HG03135 (cell line): ENCODE measurements around the gene TNS3.

Experiments used
- ATAC-seq: cut with Tn5 transposase; IDR thresholded peaks from one replicate; pipeline ENCODE4 v1.9.1; 2021; ENCODE audit warnings: mild to moderate bottlenecking, moderate library complexity; ENCODE audit not compliant: unreplicated experiment

The TNS3 gene

GRCh38 chr7:47438411-47439029, 143.4 kb downstream of the TNS3 start:
- no peak for ATAC-seq

DNA sequence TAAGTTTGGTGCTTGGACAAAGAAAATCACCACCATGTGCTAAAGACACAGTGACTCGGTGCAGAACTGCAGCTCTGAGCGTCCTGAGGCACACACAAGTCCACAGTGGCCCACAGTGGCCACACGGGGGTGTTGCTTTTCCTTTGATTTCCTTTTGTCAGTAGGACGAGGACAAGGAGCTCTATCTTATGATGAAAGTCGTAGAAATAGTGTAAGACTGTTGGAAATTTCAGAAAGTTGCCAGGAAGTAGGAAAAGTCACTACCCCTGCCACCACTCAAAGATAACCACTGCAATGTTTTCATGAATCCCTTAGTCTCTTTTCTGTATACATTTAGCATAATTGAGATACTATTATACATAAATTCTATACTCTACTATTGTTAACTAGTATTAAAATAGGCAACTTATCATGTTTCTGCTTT, 146.0 kb downstream of the TNS3 start:
- no peak for ATAC-seq

DNA sequence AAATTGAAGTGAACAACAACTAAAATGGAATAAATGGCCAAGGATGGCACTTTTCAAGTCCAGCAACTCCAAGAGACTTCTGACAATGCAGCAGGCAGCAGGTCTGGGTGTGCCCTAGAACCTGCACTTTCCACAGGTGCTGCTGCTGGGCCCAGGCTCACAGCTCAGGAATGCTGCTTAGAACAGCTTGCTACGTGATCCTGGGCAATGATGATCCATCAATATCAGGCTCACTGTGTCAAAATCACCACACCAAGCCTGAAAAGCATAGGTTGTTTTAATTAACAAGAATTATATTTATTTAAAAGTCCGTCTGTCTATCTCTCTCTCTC, 148.4 kb downstream of the TNS3 start:
- ATAC-seq, result no peak

DNA sequence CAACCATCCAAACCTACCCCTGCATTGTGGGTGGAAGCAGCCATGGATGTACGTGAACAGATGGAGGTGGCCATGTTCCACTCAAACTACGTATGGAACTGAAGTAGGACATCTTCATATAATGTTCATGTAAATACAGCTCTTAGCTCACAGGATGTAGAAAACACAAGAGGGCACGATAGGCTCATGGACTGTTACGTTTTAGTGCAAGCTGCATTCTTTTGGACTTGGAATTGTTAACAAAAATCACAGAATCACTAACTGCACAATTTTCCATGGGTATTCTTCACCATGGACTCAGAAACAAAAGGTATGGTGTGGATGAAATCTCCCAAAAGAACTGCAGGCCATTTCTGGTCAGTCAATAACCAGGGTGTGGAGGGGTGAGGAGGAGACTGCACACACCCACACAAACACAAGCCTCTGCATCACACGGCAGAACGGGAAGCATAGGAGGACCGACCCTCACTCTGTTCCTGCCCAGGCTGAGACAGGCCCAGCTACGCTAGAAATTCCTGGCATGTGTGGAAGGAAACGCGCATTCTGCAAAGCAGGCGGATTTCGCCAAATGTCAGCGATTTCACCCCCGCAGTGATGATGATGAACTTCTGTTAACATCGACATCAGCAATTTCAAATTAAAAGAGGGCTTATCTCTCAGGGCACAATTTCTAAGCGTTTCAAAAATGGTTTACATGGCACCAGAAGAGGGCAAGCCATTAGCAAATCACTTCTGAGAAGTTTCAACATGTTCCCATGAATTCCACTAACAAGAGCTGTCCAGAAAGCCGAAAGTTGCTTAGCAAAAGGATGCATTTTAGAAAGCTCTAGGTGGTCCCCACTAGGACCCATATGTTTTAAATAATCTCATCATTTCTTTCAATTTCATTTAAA, 149.0 kb downstream of the TNS3 start:
- ATAC-seq, result no peak

- ATAC-seq, result no peak
Measured at GRCh38 chr7:47430422-47430821, 151.5 kb downstream of the TNS3 start.

GRCh38 chr7:47428768-47429472, 153.0 kb downstream of the TNS3 start:
- no peak for ATAC-seq

DNA sequence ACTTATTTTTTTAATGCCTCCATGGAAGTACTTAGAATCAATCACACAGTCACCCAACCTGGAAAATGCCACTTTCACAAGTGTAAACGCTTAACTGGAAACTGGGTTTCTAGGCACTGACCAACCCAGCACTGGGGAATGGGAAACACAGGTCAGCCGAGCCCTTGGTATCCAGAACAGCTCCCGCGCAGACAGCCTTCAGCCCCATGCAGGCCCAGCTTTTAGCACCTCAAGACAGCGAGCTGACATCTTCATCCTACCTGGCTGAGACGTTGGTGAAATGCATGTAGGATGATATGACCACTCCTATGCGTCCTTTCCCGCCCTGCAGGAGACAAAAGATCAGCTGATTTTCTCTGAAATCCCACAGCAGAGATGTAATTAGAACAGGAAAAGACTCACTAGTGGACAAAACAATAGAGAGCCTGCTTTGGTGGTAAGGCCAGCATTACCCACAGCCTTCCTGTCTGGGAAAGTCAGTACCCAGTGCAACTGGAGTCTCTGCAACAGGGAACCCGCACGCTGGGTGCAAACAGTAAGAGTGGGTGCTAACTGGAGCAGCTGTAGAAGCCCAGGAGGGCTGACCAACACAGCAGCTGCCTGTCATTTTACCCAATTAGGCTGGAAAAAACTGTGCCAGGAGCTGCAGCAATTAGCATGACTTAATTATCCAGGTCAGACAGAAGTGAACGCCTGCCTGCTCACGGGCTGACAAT, 153.7 kb downstream of the TNS3 start:
- no peak for ATAC-seq

GRCh38 chr7:47427051-47427643, 154.8 kb downstream of the TNS3 start:
- ATAC-seq, result no peak

DNA sequence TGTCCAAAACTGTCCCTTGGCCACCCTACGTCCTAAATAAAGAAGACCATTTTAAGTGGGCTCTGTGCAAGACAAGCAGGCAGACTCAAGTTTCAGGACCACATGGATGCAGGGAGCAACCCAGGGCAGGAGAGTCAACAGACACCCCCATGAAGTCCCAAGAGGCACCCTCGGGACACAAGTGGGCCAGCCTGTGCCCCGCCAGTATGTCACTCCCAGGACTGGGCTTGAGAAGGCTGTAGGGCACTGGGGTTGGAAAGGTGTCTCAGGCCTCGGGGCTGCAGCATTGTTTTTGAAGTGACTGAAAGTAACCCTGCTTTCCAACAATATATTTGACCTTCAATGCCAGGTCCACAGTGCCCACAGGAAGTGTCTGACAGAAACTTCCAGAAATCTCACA, 157.4 kb downstream of the TNS3 start:
- no peak for ATAC-seq

DNA sequence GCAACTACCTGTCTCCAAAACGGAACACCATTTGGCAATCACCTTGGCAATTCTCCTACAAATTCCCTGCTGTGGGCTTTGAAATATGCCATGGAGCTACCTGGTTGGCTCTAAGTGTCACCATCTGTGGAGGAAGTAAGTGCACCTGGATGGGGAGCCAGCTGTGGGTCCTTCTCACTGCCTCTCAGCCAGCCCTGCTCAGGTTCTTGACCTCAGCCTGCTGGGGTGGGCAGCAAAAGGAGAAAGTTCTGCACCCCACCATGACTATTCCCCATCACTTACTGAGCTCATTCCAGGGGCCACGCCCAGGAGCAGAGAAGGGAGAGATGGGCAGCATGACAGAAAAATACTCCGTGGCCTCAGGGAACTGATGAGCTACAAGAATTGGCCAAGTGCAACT, 158.7 kb downstream of the TNS3 start:
- no peak for ATAC-seq

DNA sequence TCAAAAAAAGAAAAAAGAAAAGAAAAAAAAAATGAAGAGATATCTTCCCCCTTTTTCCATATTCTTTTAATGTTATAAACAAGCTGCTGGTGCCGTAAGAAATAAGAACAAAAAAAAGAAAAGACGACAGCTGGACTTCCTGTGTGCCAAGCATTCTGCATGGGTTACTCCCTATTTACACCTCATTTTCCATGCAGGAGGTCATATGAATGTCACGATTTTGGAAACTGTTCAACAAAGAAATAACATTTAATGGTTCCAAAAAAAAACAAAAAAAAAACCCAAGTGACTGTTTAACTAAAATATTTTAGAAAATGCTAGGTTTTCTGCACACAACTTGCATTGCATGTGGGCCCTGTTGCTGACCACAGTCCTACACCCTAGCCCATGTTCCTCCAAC, 159.3 kb downstream of the TNS3 start:
- no peak for ATAC-seq

GRCh38 chr7:47421456-47421855, 160.5 kb downstream of the TNS3 start:
- no peak for ATAC-seq

GRCh38 chr7:47420122-47420780, 161.7 kb downstream of the TNS3 start:
- ATAC-seq, result no peak

DNA sequence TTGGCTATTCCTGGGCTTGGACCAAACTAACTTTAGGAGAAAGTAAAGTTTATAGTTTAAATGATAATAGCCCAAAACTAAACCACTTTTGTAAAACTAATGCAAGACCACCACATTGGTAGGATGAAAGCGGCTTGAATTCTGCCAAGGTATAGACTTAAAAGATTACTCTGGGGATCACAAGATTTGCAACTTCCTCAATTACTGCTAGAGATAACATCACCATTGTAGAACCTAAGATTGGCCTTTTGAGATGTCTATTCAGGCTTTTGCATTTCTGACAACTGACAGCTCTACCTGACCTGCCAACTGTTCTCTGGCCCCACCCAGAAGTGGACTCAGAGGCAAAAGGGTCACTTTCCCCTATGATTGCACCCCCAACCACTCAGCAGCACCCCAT, 162.4 kb downstream of the TNS3 start:
- no peak for ATAC-seq

DNA sequence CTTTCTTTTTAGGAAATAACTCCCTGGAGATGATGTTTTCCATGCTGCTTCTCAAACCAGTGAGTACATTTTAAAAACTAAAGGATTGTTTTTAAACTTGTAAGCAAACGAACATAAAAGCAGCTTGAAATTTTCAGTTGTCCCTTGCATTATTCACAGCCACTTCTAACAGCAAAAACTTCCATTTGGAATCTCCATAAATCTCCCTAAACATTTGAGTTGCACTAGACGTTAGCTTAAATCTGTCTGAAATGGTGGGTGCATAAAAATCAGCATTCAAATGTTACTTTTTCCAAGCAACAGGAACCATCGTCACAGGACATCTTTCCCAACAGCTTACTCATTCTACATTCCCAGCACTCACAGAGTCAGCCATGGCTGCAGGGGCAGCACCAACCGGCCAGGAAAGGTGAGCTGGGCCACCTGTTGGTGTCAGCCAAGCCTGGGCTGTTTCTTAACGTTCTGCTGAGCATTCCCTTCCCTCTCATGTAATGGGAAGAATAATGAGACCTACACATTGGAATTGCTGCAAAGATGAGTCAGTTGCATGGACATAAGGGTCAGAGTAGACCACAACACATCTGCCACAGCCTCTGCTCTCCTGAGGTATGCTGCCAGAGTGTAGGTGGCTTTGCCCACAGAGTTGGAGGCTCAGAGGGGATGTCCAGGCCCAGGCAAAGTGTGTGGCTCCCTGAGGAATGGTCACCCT, 163.2 kb downstream of the TNS3 start:
- ATAC-seq, result no peak

GRCh38 chr7:47416492-47417480, 165.1 kb downstream of the TNS3 start:
- no peak for ATAC-seq

DNA sequence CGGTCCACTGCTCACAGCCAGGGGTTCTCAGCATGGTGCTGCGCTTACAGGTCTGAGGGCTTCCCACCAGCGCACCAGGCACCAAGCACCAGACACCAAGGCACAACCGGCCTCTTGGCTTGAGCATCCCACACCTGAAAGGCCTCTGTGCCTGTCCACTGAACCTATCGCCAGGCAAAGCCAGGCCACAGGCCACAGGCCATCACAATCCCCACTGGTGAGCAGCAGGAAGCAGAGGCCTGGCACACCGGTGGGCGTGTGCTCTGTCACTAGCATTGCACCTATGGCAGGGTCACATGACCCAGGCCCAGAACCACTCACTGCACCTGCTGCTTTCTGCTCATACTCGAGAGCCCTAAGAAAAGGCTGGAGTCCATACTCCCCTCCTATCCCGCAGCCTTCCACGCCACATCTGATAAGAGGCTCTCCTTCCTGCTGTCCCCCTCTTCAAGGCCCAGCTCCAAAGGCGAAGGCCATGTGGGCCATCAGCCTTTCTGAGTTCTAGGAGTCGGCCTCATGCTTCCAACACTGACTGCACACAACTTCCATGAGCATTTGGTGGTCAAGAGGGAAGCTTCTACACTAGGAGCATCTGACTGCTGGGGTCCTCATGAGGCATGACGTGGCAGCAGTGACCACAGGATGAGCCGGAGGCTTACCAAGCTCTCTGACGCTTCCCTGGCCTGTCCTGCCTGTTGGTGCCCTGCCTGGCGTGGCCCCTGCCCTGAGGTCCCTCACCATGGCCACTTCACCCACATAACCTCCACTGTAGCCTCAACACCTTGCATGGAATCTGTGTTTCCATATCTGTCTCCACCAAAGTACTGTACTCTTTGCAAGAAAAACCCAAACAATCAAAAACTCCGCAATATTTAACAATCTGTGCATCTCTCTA, 166.3 kb downstream of the TNS3 start:
- ATAC-seq, result no peak
